GM12892 (cell line): Measurements from ENCODE around the gene TUBAL3.
A peak's percentile ranks its signal among the peaks of the same experiment; 100 is the strongest.
"Not testable (repeated sequence)": the region's sequence is repeated elsewhere in the genome, so short reads cannot be mapped to it uniquely, and the experiment has no call there.

Experiments used
- DNase-seq: peaks from one replicate; pipeline ENCODE4 v3.0.0; 2011; ENCODE audit not compliant: insufficient read length
- FAIRE-seq: peaks from 2 replicates; lab custom pipeline; 2011; peaks lifted over from hg19 to GRCh38; lab: Jason Lieb, UNC
- POLR2A ChIP-seq: IDR thresholded peaks from 2 replicates; pipeline ENCODE4 v1.6.1; 2011; ENCODE audit warnings: low read depth, low read length, control low read depth
- POLR2AphosphoS5 ChIP-seq: IDR thresholded peaks from 2 replicates; pipeline ENCODE4 v1.6.1; 2011; ENCODE audit warnings: low read depth, low read length, control low read depth
- TAF1 ChIP-seq: IDR thresholded peaks from 2 replicates; pipeline ENCODE4 v1.6.1; 2011; ENCODE audit warnings: low read depth, mild to moderate bottlenecking, control low read depth, low read length, borderline replicate concordance

The TUBAL3 gene

GRCh38 chr10:5395168-5395567 is 9.5 kb downstream of the TUBAL3 start:
- no peak for TF ChIP-seq TAF1
- no peak for TF ChIP-seq POLR2AphosphoS5
- TF ChIP-seq POLR2A = no peak
- DNase-seq = no peak
- FAIRE-seq = no peak

GRCh38 chr10:5393529-5393928 is 11.1 kb downstream of the TUBAL3 start:
- FAIRE-seq = no peak
- no peak for DNase-seq
- TF ChIP-seq POLR2A = no peak
- TF ChIP-seq TAF1 = no peak
- TF ChIP-seq POLR2AphosphoS5 = no peak

- TF ChIP-seq POLR2A (no peak), TAF1 (no peak), POLR2AphosphoS5 (no peak)
- no peak for FAIRE-seq
- no peak for DNase-seq
Measured at GRCh38 chr10:5391790-5392189, 12.8 kb downstream of the TUBAL3 start.

GRCh38 chr10:5390607-5391205 is 13.9 kb downstream of the TUBAL3 start:
- FAIRE-seq = no peak
- TF ChIP-seq POLR2A (no peak), TAF1 (no peak), POLR2AphosphoS5 (no peak)
- no peak for DNase-seq

GRCh38 chr10:5387169-5387568 is 17.5 kb downstream of the TUBAL3 start:
- FAIRE-seq (no peak), DNase-seq (no peak)
- TF ChIP-seq POLR2A (no peak), POLR2AphosphoS5 (no peak), TAF1 (no peak)

GRCh38 chr10:5385224-5385623 is 19.4 kb downstream of the TUBAL3 start:
- no peak for FAIRE-seq
- TF ChIP-seq TAF1 = no peak
- TF ChIP-seq POLR2AphosphoS5 = no peak
- no peak for TF ChIP-seq POLR2A
- DNase-seq = no peak

- no peak for DNase-seq
- TF ChIP-seq TAF1 (no peak), POLR2A (no peak)
Measured at GRCh38 chr10:5381187-5381586, 23.4 kb downstream of the TUBAL3 start.

GRCh38 chr10:5380395-5380794 is 24.2 kb downstream of the TUBAL3 start:
- not testable (repeated sequence) for DNase-seq, FAIRE-seq

More at GRCh38 chr10:5381187-5381586, 23.4 kb downstream of the TUBAL3 start:
- peak; percentile 96 for FAIRE-seq

- DNase-seq, FAIRE-seq: not testable (repeated sequence)
Measured at GRCh38 chr10:5379202-5379601, 25.4 kb downstream of the TUBAL3 start.

- TF ChIP-seq POLR2AphosphoS5 (no peak), TAF1 (no peak), POLR2A (no peak)
- FAIRE-seq = no peak
Measured at GRCh38 chr10:5376450-5376849, 28.2 kb downstream of the TUBAL3 start.

GRCh38 chr10:5373891-5374611 is 30.6 kb downstream of the TUBAL3 start:
- FAIRE-seq = no peak
- TF ChIP-seq TAF1 (no peak), POLR2AphosphoS5 (no peak), POLR2A (no peak)
- no peak for DNase-seq

More at GRCh38 chr10:5376450-5376849, 28.2 kb downstream of the TUBAL3 start:
- no peak for DNase-seq

GRCh38 chr10:5373307-5373706 is 31.3 kb downstream of the TUBAL3 start:
- FAIRE-seq (no peak), DNase-seq (no peak)
- TF ChIP-seq POLR2AphosphoS5 = no peak
- TF ChIP-seq TAF1 = no peak
- no peak for TF ChIP-seq POLR2A
